ENCODE results near the gene ARHGAP31. TPM values are rescaled to one million over a fixed set of nuclear protein-coding genes. Genes with fewer than 3 reads are reported as not detected.

Gene ARHGAP31
- total and polyA plus RNA-seq, 4 donors: 0.99 to 4.6 (median 2.6) TPM

- no peak for DNase-seq (ENCODE audit: low spot score)
- H3K4me1 ChIP-seq (ENCODE audit: control insufficient read depth in 4 of 4, insufficient read depth in 4 of 4, low read length in 3 of 4): no peaks in the 10 kb centered on the region
- 79% methylated on average over 2 of the region's 2 CpGs for WGBS
- peaks cover 0 to 5% (median 1%) of the 10 kb centered on the region in 4 donors for H3K36me3 ChIP-seq (ENCODE audit: control insufficient read depth in 4 of 4, insufficient read depth in 3 of 4, low read depth in 1 of 4, low read length in 3 of 4)
- H3K9ac ChIP-seq (ENCODE audit: low read depth in 1 of 2, low read length in 2 of 2): no peak overlapping the region
- H3K9me3 ChIP-seq (ENCODE audit: control insufficient read depth in 4 of 4, low read length in 3 of 4): no peaks in the 10 kb centered on the region
- H3K4me3 ChIP-seq (ENCODE audit: low read depth in 1 of 3, low read length in 3 of 3): no peak overlapping the region
- no peak overlapping the region for H3K27ac ChIP-seq (ENCODE audit: low read depth in 1 of 2, low read length in 2 of 2)
- TF ChIP-seq CTCF (IDR thresholded peaks at IDR 0.05; ENCODE audit: low read depth, low read length, missing input control) (no peak), GABPA (IDR thresholded peaks at IDR 0.05 in 1 of 2, conservative IDR thresholded peaks at IDR 0.05 in 1 of 2) (no peak), JUND (IDR thresholded peaks at IDR 0.05) (no peak), FOXA1 (IDR thresholded peaks at IDR 0.05) (no peak), EGR1 (IDR thresholded peaks at IDR 0.05; ENCODE audit: low read depth in 2 of 2) (no peak), TAF1 (conservative IDR thresholded peaks at IDR 0.05) (no peak), NR2F2 (IDR thresholded peaks at IDR 0.05) (no peak)
- H3K27me3 ChIP-seq (ENCODE audit: control insufficient read depth in 4 of 4, insufficient read depth in 4 of 4, low read length in 3 of 4): no peaks in the 10 kb centered on the region
These were observed 111.1 kb downstream of the ARHGAP31 start for GRCh38 chr3:119405315-119405714.

- WGBS: 88% methylated on average over 3 of the region's 3 CpGs
- DNase-seq (ENCODE audit: low spot score): no peak
- Histone ChIP-seq H3K9me3 (ENCODE audit: control insufficient read depth in 4 of 4, low read length in 3 of 4) (no peaks in the 10 kb centered on the region), H3K4me3 (ENCODE audit: low read depth in 1 of 3, low read length in 3 of 3) (no peak overlapping the region), H3K36me3 (ENCODE audit: control insufficient read depth in 4 of 4, insufficient read depth in 3 of 4, low read depth in 1 of 4, low read length in 3 of 4) (peaks cover 0 to 2% (median 2%) of the 10 kb centered on the region in 4 donors), H3K4me1 (ENCODE audit: control insufficient read depth in 4 of 4, insufficient read depth in 4 of 4, low read length in 3 of 4) (no peaks in the 10 kb centered on the region), H3K9ac (ENCODE audit: low read depth in 1 of 2, low read length in 2 of 2) (no peak overlapping the region), H3K27me3 (ENCODE audit: control insufficient read depth in 4 of 4, insufficient read depth in 4 of 4, low read length in 3 of 4) (no peaks in the 10 kb centered on the region), H3K27ac (ENCODE audit: low read depth in 1 of 2, low read length in 2 of 2) (no peak overlapping the region)
- no peak for TF ChIP-seq JUND (IDR thresholded peaks at IDR 0.05)
- TF ChIP-seq RXRA (IDR thresholded peaks at IDR 0.05): no peak
- TF ChIP-seq FOXA1 (IDR thresholded peaks at IDR 0.05): no peak
- TF ChIP-seq RAD21 (IDR thresholded peaks at IDR 0.05): no peak
- no peak for TF ChIP-seq CTCF (IDR thresholded peaks at IDR 0.05; ENCODE audit: low read depth, low read length, missing input control)
- TF ChIP-seq MAX (IDR thresholded peaks at IDR 0.05): no peak
- TF ChIP-seq NR2F2 (IDR thresholded peaks at IDR 0.05): no peak
- no peak for TF ChIP-seq YY1 (IDR thresholded peaks at IDR 0.05)
- no peak for TF ChIP-seq SP1 (IDR thresholded peaks at IDR 0.05)
- no peak for TF ChIP-seq EGR1 (IDR thresholded peaks at IDR 0.05; ENCODE audit: low read depth in 2 of 2)
- TF ChIP-seq ZBTB33 (IDR thresholded peaks at IDR 0.05): no peak
- TF ChIP-seq FOXA2 (IDR thresholded peaks at IDR 0.05): no peak
- TF ChIP-seq REST (IDR thresholded peaks at IDR 0.05): no peak
- no peak for TF ChIP-seq GABPA (IDR thresholded peaks at IDR 0.05 in 1 of 2, conservative IDR thresholded peaks at IDR 0.05 in 1 of 2)
- TF ChIP-seq HNF4A (conservative IDR thresholded peaks at IDR 0.05): no peak
- TF ChIP-seq HNF4G (IDR thresholded peaks at IDR 0.05): no peak
- TF ChIP-seq, protein P1, sequence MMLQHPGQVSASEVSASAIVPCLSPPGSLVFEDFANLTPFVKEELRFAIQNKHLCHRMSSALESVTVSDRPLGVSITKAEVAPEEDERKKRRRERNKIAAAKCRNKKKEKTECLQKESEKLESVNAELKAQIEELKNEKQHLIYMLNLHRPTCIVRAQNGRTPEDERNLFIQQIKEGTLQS (IDR thresholded peaks at IDR 0.05): no peak
These were observed 114.2 kb downstream of the ARHGAP31 start for GRCh38 chr3:119408243-119408950.
